Gastroesophageal sphincter (tissue), 4 donors: ENCODE data around the gene AR. TPM values are rescaled to one million over a fixed set of nuclear protein-coding genes. Genes with fewer than 3 reads are reported as not detected.

Source experiments
- ATAC-seq: fragments of 150-250 bp; one replicate; pipeline ENCODE4 v1.9.1; 2016; ENCODE audit warnings: mild to moderate bottlenecking, moderate library complexity
- H3K27ac ChIP-seq, 4 donors: fragments of 200-600 bp; sonication (generic) in 3 of 4; 1 replicate in 3 of 4; 2 replicates in 1 of 4; pipeline ENCODE4 v1.5.1; 2016 to 2019
- H3K27me3 ChIP-seq: fragments of 200-600 bp; sonication (generic); one replicate; pipeline ENCODE4 v1.5.1; 2019
- H3K36me3 ChIP-seq, 2 donors: fragments of 200-600 bp; sonication (generic); one replicate each; pipeline ENCODE4 v1.5.1; 2019; ENCODE audit warnings: control low read depth in 1 of 2
- H3K4me1 ChIP-seq, 3 donors: fragments of 200-600 bp; sonication (generic); 1 replicate in 2 of 3; 2 replicates in 1 of 3; pipeline ENCODE4 v1.5.1; 2016 to 2019; ENCODE audit warnings: control low read depth in 2 of 3
- H3K4me3 ChIP-seq, 2 donors: fragments of 200-600 bp; sonication (generic); one replicate each; pipeline ENCODE4 v1.5.1; 2019; ENCODE audit warnings: mild to moderate bottlenecking in 1 of 2, moderate library complexity in 1 of 2
- H3K9me3 ChIP-seq, 3 donors: fragments of 200-600 bp; sonication (generic); one replicate each; pipeline ENCODE4 v1.5.1; 2017 to 2019; ENCODE audit warnings: control low read depth in 2 of 3
- CTCF ChIP-seq, 4 experiments: fragments of 200-600 bp in 2 of 4; fragments of 450-650 bp in 2 of 4; sonication (generic) in 1 of 4; IDR thresholded peaks; one replicate each; pipeline ENCODE4 v1.5.1; 2017 to 2019; ENCODE audit warnings: antibody characterized with exemption in 4 of 4, mild to moderate bottlenecking in 2 of 4, moderate library complexity in 2 of 4
- EP300 ChIP-seq: sonication (generic); formaldehyde crosslinking; IDR thresholded peaks from one replicate; pipeline ENCODE4 v1.6.1; 2017; ENCODE audit warnings: antibody characterized with exemption, mild to moderate bottlenecking
- POLR2A ChIP-seq, 2 donors: fragments of 450-650 bp; IDR thresholded peaks; one replicate each; pipeline ENCODE4 v1.6.1; 2017; ENCODE audit warnings: antibody characterized with exemption in 2 of 2, mild to moderate bottlenecking in 2 of 2, moderate library complexity in 1 of 2
- POLR2AphosphoS5 ChIP-seq: sonication (generic); formaldehyde crosslinking; IDR thresholded peaks from one replicate; pipeline ENCODE4 v1.6.1; 2017; ENCODE audit warnings: antibody characterized with exemption
- WGBS, 2 donors: methylation state at CpG; one replicate each; pipeline ENCODE4 v1.1.5; 2018; ENCODE audit warnings: low coverage in 1 of 2; 5-methylcytosine and 5-hydroxymethylcytosine counted together
- total RNA-seq, 4 donors: library from RNA; depleted of rRNA; stranded (reverse); fragments of >200 nt; gene quantifications; one replicate each; pipeline ENCODE4 v1.1.0, GENCODE V29; 2016

Gene AR
- total RNA-seq, 4 donors from 2014 or later, result 2.9 to 9.8 (median 6.3) TPM

GRCh38 chrX:67734111-67734753, 190.4 kb downstream of the AR start:
- H3K36me3 ChIP-seq, result no peaks in the 10 kb centered on the region
- ATAC-seq, result no peak
- no peak for TF ChIP-seq POLR2AphosphoS5
- TF ChIP-seq EP300, result no peak
- no peak for TF ChIP-seq POLR2A (IDR thresholded peaks at IDR 0.05)
- TF ChIP-seq CTCF (IDR thresholded peaks at IDR 0.05), result no peak
- no peak overlapping the region for H3K27ac ChIP-seq
- 39 to 79% methylated on average over 2 of the region's 2 CpGs for whole genome bisulfite sequencing, 2 donors
- no peaks in the 10 kb centered on the region for H3K4me1 ChIP-seq
- H3K9me3 ChIP-seq, result no peaks in the 10 kb centered on the region
- no peak overlapping the region for H3K4me3 ChIP-seq
- H3K27me3 ChIP-seq, result no peaks in the 10 kb centered on the region

GRCh38 chrX:67749536-67749935, 205.7 kb downstream of the AR start:
- WGBS, 2 donors, result 0% methylated on average over 1 of the region's 2 CpGs
- no peak for ATAC-seq
- Histone ChIP-seq H3K4me3 (no peak overlapping the region), H3K27ac (no peak overlapping the region), H3K36me3 (no peaks in the 10 kb centered on the region), H3K27me3 (no peaks in the 10 kb centered on the region), H3K4me1 (no peaks in the 10 kb centered on the region), H3K9me3 (no peaks in the 10 kb centered on the region)
- no peak for TF ChIP-seq POLR2AphosphoS5
- no peak for TF ChIP-seq CTCF (IDR thresholded peaks at IDR 0.05)
- no peak for TF ChIP-seq POLR2A (IDR thresholded peaks at IDR 0.05)
- no peak for TF ChIP-seq EP300

GRCh38 chrX:67750694-67751093, 206.9 kb downstream of the AR start:
- Histone ChIP-seq H3K4me3 (no peak overlapping the region), H3K4me1 (no peaks in the 10 kb centered on the region), H3K27me3 (no peaks in the 10 kb centered on the region), H3K36me3 (no peaks in the 10 kb centered on the region), H3K27ac (no peak overlapping the region), H3K9me3 (no peaks in the 10 kb centered on the region)
- ATAC-seq, result no peak
- TF ChIP-seq EP300 (no peak), CTCF (IDR thresholded peaks at IDR 0.05) (no peak), POLR2AphosphoS5 (no peak), POLR2A (IDR thresholded peaks at IDR 0.05) (no peak)
- WGBS, 2 donors, result 17 to 33% methylated on average over 1 to 2 of the region's 2 CpGs

- Histone ChIP-seq H3K4me1 (no peaks in the 10 kb centered on the region), H3K4me3 (no peak overlapping the region), H3K9me3 (no peaks in the 10 kb centered on the region), H3K27me3 (no peaks in the 10 kb centered on the region), H3K36me3 (no peaks in the 10 kb centered on the region), H3K27ac (no peak overlapping the region)
- TF ChIP-seq POLR2A (IDR thresholded peaks at IDR 0.05) (no peak), EP300 (no peak), CTCF (IDR thresholded peaks at IDR 0.05) (no peak), POLR2AphosphoS5 (no peak)
- WGBS, 2 donors, result 100% methylated on average over 1 of the region's 1 CpG; no CpG with 5 or more reads in 1 of the 2 donors
- ATAC-seq, result no peak
Observed at GRCh38 chrX:67759018-67759417, 215.2 kb downstream of the AR start.

- no peaks in the 10 kb centered on the region for H3K27me3 ChIP-seq
- H3K4me3 ChIP-seq, result no peak overlapping the region
- H3K9me3 ChIP-seq, result no peaks in the 10 kb centered on the region
- TF ChIP-seq CTCF (IDR thresholded peaks at IDR 0.05) (no peak), POLR2A (IDR thresholded peaks at IDR 0.05) (no peak), POLR2AphosphoS5 (no peak), EP300 (no peak)
- no peaks in the 10 kb centered on the region for H3K36me3 ChIP-seq
- ATAC-seq, result no peak
- peaks cover 0 to 16% (median 0%) of the 10 kb centered on the region in 3 donors for H3K4me1 ChIP-seq
- no peak overlapping the region for H3K27ac ChIP-seq
Observed at GRCh38 chrX:67777148-67777547, 233.3 kb downstream of the AR start.
